ENCODE data around the gene CHMP2A.
A peak's percentile ranks its signal among the peaks of the same experiment; 100 is the strongest.
"Not testable (repeated sequence)": the region's sequence is repeated elsewhere in the genome, so short reads cannot be mapped to it uniquely, and the experiment has no call there.

CHMP2A gene

DNA sequence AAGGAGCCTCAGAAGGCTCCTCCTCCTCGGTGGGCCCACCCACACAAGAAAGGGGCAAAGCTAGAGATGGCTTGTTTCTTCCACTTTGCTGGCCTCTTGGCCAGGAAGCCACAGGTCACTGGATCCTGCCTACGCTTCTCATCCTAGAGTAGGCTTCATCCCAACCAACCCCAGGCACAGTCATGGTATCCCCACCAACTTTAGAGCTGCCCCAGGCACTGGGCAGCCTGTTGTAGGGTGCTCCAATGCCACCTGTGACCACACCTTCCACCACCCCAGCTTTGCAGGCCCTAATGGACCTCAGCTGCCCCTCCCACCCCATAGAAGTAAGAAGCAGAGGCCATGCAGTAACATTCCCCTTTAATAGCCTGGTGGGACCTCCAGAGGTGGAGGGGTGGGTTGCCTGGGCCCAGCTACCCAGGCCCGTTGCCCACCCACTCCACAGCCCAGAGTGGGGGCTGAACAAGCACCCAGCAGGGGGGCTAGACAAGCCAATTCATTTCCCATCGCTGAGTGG lies 522 bp upstream of the CHMP2A start:
- DNase-seq (ENCODE audit: low spot score) = no peak

DNA sequence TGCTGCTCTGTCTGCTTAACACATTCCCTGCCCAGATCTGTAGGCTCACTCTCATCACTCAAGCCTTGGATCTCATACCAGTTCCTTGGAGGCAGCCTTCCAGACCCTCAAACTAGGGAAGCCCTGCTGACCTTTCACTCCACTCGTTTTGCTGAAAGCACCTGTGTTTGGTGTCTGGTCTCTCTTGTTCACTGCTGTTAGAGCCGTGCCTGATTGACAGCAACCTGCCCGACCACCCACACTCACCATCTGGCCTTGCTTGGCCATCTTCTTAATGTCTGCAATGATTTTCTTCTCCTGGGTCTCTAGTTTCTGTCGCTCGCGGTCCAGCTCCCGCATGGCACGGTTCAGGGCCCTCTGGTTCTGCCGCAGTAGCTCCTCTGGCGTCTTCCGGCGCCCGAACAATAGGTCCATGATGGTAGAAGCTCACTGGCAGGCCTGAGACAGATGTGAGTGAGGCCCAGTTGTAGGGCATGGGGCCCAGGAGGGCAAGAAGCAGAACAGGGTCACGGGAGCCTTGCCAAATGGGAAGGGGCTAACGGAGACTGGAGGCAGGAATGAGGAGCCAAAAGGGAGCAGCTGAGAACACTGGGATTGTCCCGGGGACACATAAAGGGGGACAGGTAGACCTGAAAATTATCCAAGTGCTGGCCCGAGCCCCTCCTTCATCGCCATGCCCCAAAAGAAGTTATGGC lies 959 bp downstream of the CHMP2A start:
- no peak for DNase-seq (ENCODE audit: low spot score)

DNA sequence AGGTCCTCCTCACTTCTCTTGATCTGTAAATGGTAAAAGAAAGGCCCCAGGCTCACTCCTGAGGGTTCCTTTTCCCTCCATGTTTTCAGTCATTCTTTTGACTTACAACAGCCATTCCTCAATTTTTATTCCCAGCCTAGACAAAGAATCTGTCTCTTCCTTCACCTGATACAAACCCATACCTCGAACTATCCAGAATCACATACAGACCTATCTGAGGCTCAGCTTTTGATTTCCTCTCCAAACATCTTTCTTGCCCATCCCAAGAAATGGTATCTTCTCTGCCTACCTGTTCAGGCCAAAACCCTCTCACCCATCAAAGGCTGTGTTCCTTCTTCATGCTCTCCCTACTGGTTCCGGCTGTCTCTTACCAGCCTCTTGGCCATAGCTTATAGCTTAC lies 2.2 kb downstream of the CHMP2A start:
- no peak for DNase-seq (ENCODE audit: low spot score)

DNA sequence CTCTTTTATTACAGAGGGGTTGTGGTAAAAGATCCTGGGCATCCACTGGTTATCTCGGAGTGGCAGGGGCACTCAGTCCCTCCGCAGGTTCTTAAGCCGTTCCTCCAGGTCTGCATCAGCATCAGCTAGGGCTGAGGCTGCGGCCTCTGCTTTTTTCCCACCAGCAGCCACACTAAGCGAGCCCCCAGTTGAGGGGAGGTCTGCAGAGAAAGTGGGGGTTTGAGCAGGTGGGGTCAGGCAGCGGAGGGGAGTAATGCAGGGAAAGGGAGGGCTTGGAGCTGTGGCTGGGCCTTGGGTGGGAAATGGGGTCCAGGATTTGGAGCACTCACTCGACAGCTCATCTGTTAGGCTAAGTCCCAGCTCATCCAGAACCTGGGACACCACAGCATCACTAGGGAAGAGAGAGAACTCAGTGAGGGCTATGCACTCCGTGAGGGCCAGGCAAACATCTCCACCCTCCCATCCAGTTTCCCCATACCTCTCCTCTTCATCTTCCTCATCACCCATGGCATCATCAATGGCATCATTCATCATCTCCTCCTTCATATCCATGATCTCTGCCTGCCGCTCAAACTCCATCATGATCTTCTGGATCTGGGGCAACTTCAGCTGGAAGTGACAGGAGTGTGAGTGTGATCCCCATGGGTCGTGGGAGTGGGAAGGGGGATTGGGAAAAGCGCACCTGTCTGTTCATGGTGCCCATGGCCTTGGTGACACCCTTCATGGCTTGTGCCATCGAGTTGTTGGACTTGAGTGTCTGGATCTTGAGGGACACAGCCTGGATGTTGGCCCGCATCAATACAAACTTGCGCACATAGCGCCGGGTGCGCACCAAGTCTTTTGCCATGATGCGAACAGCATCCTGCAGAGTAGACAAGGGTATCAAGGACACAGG lies 3.1 kb downstream of the CHMP2A start:
- no peak for DNase-seq (ENCODE audit: low spot score)

DNA sequence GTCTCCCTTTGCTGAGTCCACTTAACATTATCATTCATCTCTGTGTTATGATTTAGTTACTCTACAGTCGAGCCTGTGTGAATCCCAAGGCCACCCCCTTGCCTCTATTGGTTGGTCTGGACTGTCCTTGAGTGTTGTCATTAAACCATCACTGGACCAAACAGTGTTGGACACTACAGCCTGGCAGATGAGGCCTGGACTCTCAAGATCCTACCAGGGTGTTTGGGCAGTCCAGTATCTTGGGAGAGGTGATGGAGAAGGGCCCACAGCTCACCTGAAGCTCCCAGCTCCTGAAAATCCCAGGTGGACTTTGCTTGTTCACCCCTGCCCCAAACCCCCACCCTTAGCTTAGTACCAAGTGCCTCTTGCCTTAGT lies 3.8 kb downstream of the CHMP2A start:
- no peak for DNase-seq (ENCODE audit: low spot score)

DNA sequence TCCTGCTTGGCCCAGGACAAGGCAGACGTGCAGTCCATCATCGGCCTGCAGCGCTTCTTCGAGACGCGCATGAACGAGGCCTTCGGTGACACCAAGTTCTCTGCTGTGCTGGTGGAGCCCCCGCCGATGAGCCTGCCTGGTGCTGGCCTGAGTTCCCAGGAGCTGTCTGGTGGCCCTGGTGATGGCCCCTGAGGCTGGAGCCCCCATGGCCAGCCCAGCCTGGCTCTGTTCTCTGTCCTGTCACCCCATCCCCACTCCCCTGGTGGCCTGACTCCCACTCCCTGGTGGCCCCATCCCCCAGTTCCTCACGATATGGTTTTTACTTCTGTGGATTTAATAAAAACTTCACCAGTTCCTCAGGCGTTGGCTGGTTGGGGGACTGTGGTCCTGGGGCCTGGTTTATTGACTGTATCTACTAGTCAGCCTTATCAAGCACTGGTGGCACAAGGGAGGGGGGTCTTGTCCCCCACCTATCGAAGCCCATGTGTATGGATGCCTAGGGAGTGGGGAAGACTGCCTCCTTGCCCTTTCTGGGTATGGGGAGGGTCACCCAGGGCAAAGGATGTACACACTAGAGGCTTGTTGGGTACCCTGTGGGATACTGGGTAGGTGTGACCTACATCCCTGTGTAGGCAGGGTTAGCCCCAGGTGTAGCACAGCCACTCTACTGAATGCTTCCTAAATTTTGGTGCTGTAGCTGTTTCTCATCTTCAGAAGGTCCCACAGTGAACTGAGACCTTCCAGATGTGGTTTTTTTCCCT lies 4.4 kb downstream of the CHMP2A start:
- no peak for DNase-seq (ENCODE audit: low spot score)

DNA sequence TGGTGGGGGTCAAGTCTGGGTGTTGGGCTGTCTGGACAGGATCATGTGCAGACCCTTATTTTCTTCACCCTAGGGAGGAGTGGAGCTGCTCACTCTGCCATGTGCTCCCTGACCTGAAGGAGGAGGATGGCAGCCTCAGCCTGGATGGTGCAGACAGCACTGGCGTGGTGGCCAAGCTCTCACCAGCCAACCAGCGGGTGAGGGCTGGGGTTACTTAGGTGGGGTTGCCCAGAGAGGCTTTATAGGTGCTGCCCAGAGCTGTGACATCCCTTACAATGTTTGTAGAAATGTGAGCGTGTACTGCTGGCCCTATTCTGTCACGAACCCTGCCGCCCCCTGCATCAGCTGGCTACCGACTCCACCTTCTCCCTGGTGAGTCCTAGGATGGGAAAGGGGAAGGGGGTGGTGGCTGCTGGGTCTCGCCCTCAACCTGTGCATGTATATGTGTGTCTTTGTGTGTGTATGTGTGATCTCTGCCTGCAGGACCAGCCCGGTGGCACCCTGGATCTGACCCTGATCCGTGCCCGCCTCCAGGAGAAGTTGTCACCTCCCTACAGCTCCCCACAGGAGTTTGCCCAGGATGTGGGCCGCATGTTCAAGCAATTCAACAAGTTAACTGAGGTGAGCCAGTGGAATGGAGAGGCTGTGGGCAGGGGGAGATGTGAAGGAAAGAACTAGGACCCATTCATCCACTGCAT lies 5.1 kb downstream of the CHMP2A start:
- DNase-seq (ENCODE audit: low spot score) = no peak

DNA sequence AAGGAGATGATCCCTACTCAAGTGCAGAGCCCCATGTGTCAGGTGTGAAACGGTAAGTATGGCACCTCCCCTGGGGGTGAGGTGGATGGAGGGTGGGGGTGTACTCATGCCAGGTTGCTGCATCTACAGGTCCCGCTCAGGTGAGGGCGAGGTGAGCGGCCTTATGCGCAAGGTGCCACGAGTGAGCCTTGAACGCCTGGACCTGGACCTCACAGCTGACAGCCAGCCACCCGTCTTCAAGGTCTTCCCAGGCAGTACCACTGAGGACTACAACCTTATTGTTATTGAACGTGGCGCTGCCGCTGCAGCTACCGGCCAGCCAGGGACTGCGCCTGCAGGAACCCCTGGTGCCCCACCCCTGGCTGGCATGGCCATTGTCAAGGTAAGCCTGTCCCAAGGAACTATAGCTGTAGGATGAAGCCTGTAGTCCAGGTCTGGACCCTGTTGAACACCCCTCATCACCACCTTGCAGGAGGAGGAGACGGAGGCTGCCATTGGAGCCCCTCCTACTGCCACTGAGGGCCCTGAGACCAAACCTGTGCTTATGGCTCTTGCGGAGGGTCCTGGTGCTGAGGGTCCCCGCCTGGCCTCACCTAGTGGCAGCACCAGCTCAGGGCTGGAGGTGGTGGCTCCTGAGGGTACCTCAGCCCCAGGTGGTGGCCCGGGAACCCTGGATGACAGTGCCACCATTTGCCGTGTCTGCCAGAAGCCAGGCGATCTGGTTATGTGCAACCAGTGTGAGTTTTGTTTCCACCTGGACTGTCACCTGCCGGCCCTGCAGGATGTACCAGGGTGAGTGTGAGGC lies 5.8 kb downstream of the CHMP2A start:
- no peak for DNase-seq (ENCODE audit: low spot score)

DNA sequence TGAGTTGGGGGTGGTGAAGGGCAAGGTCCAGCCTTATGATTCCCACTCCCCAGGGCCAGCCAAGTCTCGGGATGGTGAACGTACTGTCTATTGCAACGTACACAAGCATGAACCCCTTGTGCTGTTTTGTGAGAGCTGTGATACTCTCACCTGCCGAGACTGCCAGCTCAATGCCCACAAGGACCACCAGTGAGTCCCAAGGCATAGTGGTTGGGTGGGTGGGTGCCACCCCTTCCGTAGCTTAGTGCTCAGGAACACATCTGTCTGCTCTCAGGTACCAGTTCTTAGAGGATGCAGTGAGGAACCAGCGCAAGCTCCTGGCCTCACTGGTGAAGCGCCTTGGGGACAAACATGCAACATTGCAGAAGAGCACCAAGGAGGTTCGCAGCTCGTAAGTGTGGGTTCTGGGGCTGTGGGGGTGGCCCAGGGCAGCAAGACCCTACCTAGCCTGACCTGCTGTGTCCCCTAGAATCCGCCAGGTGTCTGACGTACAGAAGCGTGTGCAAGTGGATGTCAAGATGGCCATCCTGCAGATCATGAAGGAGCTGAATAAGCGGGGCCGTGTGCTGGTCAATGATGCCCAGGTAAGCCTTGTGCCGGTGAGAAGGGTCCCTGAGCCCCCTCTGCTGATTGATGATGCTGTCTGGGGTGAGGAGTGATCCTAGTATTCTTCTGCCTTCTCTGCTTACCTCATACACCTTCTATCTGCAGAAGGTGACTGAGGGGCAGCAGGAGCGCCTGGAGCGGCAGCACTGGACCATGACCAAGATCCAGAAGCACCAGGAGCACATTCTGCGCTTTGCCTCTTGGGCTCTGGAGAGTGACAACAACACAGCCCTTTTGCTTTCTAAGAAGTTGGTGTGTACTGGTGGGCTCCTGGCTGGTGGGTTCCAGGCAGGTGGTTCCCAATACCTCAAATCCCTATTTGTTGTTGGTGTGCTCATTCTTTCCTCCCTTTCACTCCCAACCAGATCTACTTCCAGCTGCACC lies 7.3 kb downstream of the CHMP2A start:
- no peak for DNase-seq (ENCODE audit: low spot score)

DNA sequence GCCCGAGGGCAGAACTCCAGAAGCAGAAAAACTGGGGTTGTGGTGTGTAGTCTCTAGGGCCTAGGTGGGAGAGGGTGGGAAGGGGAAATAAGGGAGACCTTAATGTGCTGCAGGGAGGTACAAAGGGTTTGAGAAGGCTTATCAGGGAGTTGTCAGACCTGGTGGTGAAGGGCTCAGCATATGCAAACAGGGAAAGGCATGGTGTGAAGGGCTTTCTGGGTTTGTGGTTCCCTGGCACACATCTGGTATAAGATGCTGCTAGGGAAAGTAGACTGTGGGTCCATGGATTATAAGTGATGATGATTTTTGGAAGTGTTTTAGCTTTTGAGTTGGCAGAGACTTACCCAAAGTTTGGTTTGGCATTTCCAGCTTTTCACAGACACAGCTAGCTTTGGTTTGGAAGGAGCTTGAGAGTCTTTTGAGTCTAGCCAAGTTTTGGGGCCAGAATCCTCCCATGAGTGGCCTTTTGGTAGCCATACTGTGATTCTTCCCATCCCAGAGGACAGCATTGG lies 8.8 kb downstream of the CHMP2A start:
- DNase-seq (ENCODE audit: low spot score) = no peak

DNA sequence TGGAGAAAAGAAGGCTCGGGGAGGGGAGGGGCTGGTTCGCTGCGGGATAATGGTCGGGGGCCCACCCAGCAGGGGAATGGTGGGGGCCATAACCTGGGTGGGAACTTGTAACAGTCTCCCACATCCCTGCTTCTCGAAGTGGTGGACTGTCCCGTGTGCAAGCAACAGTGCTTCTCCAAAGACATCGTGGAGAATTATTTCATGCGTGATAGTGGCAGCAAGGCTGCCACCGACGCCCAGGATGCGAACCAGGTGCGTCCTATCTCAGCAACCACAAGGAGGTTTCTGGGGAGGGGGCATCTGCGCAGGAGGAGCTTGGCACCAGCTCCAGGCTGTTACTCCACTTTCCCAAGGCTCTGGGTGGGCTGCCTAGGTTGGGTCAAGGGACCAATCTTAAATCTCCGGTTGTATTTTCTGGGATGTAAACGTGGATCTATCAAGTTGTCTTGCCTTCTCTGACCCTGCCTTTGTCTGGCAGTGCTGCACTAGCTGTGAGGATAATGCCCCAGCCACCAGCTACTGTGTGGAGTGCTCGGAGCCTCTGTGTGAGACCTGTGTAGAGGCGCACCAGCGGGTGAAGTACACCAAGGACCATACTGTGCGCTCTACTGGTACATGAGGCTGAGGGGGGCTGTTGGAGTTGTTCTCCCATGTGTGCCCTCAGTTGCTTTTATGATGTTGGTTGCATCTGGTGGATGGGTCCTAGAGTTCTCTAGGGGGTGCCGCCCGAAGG lies 9.5 kb downstream of the CHMP2A start:
- DNase-seq (ENCODE audit: low spot score) = no peak

DNA sequence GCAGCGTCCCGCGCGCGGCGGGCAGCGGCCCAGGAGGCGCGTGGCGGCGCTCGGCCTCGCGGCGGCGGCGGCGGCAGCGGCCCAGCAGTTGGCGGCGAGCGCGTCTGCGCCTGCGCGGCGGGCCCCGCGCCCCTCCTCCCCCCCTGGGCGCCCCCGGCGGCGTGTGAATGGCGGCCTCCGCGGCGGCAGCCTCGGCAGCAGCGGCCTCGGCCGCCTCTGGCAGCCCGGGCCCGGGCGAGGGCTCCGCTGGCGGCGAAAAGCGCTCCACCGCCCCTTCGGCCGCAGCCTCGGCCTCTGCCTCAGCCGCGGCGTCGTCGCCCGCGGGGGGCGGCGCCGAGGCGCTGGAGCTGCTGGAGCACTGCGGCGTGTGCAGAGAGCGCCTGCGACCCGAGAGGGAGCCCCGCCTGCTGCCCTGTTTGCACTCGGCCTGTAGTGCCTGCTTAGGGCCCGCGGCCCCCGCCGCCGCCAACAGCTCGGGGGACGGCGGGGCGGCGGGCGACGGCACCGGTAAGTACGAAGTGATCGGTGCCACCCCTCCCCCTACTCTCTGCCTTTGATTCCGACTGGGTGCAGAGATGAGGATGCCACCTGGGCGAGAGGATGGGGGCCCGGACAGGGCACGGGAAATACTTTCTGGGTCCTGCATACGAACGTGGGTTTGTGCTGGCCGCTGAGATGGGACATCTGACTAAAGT lies 10.2 kb downstream of the CHMP2A start:
- peak; percentile 79 for DNase-seq (ENCODE audit: low spot score)

DNA sequence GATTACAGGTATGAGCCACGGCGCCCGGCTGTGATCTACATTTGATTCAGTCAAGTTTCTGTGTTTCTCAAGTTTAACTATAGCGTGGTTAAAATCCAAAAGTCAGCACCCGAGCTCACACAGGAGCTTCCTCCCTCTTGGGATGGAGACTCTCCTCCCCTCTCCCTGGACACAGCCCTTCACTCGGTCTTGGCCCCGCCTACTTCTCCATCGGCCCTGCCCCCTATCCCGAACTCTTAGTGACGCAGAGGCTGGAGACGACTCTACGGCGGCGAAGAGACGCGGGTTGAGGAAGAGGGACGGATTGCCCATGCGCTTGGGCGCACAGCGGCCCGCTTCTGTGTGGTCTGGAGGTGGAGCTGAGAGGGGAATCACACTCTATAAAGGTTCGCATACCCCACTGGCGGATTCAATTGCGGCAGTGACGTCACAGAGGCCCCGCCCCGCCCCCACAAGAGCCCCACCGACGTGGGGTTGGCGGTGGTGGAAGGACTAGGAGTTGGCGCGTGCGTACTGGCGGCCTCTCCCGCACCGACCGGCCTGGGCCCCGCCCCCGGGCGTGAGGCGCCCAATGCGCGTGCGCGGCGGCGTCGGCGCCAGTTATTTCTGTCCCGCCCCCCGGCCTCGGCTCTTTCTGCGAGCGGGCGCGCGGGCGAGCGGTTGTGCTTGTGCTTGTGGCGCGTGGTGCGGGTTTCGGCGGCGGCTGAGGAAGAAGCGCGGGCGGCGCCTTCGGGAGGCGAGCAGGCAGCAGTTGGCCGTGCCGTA lies 10.9 kb downstream of the CHMP2A start, which contains the start of gene TRIM28:
TSS of gene TRIM28 (plus strand) at position 239 of the 765 bp plus-strand sequence. CDS start 694 bp downstream, outside the sequence.
- DNase-seq (ENCODE audit: low spot score) = peak; percentile 100

DNA sequence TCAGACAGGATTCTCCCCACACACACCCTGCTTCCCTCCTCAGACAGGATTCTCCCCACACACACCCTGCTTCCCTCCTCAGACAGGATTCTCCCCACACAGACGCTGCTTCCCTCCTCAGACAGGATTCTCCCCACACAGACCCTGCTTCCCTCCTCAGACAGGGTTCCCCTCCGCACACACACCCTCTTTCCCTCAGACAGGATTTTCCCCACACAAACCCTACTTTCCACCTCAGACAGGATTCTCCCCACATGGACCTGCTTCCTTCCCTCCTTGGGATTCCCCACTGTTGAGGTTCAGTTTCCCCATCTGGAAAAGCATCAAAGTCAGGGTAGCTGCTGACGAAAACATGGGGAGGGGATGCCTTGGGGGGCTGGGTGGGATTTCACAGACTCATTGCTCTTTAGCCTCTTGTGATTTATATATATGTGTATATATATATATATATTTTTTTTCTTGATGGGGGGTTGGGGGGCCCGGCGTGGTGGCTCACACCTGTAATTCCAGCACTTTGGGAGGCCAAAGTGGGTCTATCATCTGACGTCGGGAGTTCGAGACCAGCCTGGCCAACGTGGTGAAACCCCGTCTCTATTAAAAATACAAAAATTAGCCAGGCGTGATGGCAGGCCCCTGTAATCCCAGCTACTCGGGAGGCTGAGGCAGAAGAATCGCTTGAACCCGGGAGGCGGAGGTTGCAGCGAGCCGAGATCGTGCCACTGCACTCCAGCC lies 12.1 kb downstream of the CHMP2A start:
- DNase-seq (ENCODE audit: low spot score) = not testable (repeated sequence)

DNA sequence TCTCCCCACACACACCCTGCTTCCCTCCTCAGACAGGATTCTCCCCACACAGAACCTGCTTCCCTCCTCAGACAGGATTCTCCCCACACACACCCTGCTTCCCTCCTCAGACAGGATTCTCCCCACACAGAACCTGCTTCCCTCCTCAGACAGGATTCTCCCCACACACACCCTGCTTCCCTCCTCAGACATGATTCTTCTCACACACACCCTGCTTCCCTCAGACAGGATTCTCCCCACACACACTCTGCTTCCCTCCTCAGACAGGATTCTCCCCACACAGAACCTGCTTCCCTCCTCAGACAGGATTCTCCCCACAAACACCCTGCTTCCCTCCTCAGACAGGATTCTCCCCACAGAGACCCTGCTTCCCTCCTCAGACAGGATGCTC lies 15.7 kb downstream of the CHMP2A start:
- not testable (repeated sequence) for DNase-seq (ENCODE audit: low spot score)
